AG09309 (cell line): Measurements from ENCODE around the gene CCDC85A.

Source experiments
- DNase-seq: peaks from one replicate; pipeline ENCODE4 v3.0.0-alpha.2; 2010; ENCODE audit warnings: low read depth
- H3K4me3 ChIP-seq: 2 replicates; pipeline ENCODE4 v1.5.1; 2011; ENCODE audit warnings: mild to moderate bottlenecking, low read depth, low read length, moderate library complexity; ENCODE audit not compliant: control insufficient read depth
- TF ChIP-seq, protein P1 (sequence below): IDR thresholded peaks from 2 replicates; pipeline ENCODE4 v1.5.1; 2011; ENCODE audit warnings: mild to moderate bottlenecking, low read depth, low read length, inconsistent platforms; ENCODE audit not compliant: insufficient read depth, control insufficient read depth; ENCODE audit errors: missing control alignments

Gene CCDC85A

GRCh38 chr2:56287974-56288373 is 104.2 kb downstream of the CCDC85A start:
- no peak for DNase-seq
- H3K4me3 ChIP-seq, result no peak overlapping the region
- TF ChIP-seq, protein P1, sequence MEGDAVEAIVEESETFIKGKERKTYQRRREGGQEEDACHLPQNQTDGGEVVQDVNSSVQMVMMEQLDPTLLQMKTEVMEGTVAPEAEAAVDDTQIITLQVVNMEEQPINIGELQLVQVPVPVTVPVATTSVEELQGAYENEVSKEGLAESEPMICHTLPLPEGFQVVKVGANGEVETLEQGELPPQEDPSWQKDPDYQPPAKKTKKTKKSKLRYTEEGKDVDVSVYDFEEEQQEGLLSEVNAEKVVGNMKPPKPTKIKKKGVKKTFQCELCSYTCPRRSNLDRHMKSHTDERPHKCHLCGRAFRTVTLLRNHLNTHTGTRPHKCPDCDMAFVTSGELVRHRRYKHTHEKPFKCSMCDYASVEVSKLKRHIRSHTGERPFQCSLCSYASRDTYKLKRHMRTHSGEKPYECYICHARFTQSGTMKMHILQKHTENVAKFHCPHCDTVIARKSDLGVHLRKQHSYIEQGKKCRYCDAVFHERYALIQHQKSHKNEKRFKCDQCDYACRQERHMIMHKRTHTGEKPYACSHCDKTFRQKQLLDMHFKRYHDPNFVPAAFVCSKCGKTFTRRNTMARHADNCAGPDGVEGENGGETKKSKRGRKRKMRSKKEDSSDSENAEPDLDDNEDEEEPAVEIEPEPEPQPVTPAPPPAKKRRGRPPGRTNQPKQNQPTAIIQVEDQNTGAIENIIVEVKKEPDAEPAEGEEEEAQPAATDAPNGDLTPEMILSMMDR, result no peak

DNA sequence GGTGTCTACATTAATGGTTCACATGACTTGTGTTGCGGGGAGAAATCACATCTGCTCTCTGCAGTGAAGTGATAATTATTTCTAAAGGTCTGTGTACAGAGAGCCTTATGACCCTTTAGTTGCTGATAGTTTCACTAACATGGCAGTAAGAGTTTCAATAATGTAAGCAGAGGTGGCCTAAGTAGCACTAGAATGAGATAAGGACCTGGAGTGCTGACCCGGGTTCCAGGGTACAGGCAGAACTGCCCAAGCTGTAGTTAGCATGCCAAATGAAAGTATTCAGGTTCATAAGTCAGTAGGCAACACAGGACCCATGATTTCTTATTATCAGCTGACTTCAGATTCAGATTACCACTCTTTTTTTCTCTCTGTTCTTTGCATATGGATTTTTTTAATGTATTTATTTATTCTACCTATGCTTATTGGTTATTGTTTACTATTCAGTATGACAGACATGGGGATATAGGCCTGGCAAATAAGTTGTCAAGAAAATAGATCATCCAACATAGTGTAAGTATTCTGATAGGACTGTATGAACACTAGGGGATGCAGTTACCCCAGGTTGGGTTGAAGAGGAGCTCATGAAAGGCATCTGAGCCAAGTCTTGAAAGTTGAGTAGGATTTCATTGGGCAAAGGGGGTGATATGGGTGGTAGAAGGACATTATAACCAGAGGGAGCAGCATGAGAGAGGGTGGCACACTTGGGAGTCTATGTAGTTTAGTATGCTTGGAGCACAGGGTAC is 105.2 kb downstream of the CCDC85A start:
- H3K4me3 ChIP-seq, result no peak overlapping the region
- TF ChIP-seq, protein P1, result no peak
- DNase-seq, result no peak

GRCh38 chr2:56291711-56292110 is 107.9 kb downstream of the CCDC85A start:
- H3K4me3 ChIP-seq, result no peak overlapping the region
- no peak for DNase-seq
- TF ChIP-seq, protein P1, result no peak

DNA sequence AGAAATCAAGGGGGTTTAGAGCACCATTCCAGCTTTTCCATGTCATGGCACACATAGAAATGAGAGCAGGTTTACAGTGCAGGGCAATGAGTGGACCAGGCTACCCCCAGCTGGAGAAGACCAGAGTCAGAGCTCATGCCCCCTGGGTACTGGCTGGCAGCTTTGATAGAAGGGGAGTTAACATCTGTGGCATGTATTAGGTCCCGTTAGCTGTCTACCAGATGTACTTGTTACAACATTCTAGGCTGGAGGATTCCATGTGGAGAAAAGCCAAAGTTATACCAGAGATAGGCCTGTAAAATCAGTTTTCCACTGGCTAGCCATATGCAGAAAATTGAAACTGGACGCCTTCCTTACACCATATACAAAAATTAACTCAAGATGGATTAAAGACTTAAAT is 109.2 kb downstream of the CCDC85A start:
- no peak overlapping the region for H3K4me3 ChIP-seq
- DNase-seq, result no peak
- TF ChIP-seq, protein P1, result no peak

DNA sequence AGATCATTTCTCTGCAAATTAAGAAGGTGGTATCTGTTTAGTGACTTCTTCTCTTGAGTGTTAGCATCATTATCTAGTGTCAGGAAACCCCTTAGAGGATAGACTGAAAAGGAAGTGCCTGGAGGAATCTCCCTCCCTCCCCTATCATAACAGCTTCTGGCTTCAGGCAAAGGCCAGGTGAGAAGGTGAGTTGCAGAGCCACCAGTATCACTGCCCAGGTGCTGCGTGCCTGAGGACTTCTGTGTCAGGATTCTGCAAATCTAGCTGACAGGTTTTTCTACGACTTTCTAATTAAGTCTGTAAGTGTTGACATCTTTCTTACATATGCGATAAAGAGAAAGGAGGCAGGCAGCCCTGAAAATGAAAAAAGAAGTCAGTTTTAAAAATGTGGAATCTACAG is 111.9 kb downstream of the CCDC85A start:
- TF ChIP-seq, protein P1, result no peak
- no peak for DNase-seq
- no peak overlapping the region for H3K4me3 ChIP-seq

DNA sequence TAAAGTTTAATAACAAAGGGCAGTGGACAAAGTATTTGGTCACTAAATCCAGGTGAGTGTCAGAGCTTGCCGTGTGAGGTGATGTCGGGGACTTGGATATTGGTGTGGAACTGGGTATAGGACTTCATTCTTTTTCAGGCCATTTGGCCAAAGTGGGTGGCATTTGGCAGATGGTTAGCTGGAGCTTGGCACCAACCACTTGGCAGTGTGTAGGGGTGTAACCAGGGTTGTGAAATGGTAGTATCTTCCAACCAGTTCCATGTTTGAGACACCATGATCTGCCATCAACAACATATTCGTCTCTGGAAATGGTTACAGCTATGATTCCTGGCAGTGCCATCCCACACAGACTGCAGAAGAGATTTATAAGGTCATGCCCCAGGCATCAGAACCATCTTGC is 113.9 kb downstream of the CCDC85A start:
- TF ChIP-seq, protein P1, result no peak
- H3K4me3 ChIP-seq, result no peak overlapping the region
- no peak for DNase-seq
